ENCODE measurements around the gene LPIN2.

The LPIN2 gene

GRCh38 chr18:2979871-2980790 lies 32.8 kb downstream of the LPIN2 start:
- no peak for DNase-seq

- DNase-seq = no peak
Measured at GRCh38 chr18:2979129-2979528, 33.8 kb downstream of the LPIN2 start.

- no peak for DNase-seq
Measured at GRCh38 chr18:2978661-2979106, 34.3 kb downstream of the LPIN2 start.

GRCh38 chr18:2978208-2978607 lies 34.7 kb downstream of the LPIN2 start:
- DNase-seq = no peak

GRCh38 chr18:2976218-2977132 lies 36.5 kb downstream of the LPIN2 start:
- no peak for DNase-seq

GRCh38 chr18:2974731-2975130 lies 38.2 kb downstream of the LPIN2 start:
- no peak for DNase-seq

GRCh38 chr18:2971741-2972552 lies 41.0 kb downstream of the LPIN2 start:
- DNase-seq = no peak

- DNase-seq = no peak
Measured at GRCh38 chr18:2970772-2971659, 41.9 kb downstream of the LPIN2 start.

GRCh38 chr18:2970344-2970743 lies 42.6 kb downstream of the LPIN2 start:
- no peak for DNase-seq

GRCh38 chr18:2969695-2970094 lies 43.2 kb downstream of the LPIN2 start:
- DNase-seq = no peak

- no peak for DNase-seq
Measured at GRCh38 chr18:2968606-2969005, 44.3 kb downstream of the LPIN2 start.

GRCh38 chr18:2967820-2968219 lies 45.1 kb downstream of the LPIN2 start:
- no peak for DNase-seq

GRCh38 chr18:2967357-2967756 lies 45.6 kb downstream of the LPIN2 start:
- DNase-seq = no peak

GRCh38 chr18:2966560-2966959 lies 46.4 kb downstream of the LPIN2 start:
- no peak for DNase-seq

GRCh38 chr18:2965797-2966196 lies 47.1 kb downstream of the LPIN2 start:
- DNase-seq = no peak

GRCh38 chr18:2964361-2965010 lies 48.5 kb downstream of the LPIN2 start:
- DNase-seq = no peak
